Measurements from ENCODE around the gene PTPRE. TPM values are rescaled to one million over a fixed set of nuclear protein-coding genes. Genes with fewer than 3 reads are reported as not detected.

The PTPRE gene
- total RNA-seq, 2 experiments from 2014 or later: 19.9 to 22.3 TPM

DNA sequence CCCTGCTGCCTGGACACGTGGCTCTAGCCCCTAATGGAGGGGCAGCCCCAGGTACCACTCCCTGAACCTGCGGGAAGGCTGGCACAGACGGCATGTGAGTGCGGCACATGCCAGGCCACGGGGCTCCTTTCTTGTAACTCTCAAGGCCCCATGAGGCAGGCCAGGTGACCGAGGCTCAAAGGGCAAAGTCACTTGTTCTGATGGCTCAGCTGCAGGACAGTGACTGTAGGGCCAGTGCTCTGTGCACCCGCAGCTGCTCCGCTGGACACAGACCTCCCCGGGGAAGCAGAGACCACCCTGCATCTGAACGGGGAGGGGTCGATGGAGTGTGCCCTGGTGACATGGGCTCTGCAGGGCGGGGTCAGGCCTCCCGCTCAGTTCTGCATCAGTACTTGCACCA lies 55.3 kb downstream of the PTPRE start:
- TF ChIP-seq, protein P1, sequence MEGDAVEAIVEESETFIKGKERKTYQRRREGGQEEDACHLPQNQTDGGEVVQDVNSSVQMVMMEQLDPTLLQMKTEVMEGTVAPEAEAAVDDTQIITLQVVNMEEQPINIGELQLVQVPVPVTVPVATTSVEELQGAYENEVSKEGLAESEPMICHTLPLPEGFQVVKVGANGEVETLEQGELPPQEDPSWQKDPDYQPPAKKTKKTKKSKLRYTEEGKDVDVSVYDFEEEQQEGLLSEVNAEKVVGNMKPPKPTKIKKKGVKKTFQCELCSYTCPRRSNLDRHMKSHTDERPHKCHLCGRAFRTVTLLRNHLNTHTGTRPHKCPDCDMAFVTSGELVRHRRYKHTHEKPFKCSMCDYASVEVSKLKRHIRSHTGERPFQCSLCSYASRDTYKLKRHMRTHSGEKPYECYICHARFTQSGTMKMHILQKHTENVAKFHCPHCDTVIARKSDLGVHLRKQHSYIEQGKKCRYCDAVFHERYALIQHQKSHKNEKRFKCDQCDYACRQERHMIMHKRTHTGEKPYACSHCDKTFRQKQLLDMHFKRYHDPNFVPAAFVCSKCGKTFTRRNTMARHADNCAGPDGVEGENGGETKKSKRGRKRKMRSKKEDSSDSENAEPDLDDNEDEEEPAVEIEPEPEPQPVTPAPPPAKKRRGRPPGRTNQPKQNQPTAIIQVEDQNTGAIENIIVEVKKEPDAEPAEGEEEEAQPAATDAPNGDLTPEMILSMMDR (IDR thresholded peaks at IDR 0.05): no peak
- peaks cover 14% of the 10 kb centered on the region for H3K27me3 Mint-ChIP-seq
- H3K4me1 Mint-ChIP-seq (ENCODE audit: low read depth): no peaks in the 10 kb centered on the region
- CTCF ChIA-PET: no interaction called here
- no peak overlapping the region for H3K27ac Mint-ChIP-seq
- intact Hi-C loops (cut with micrococcal nuclease): no loop called here
- H3K9me3 Mint-ChIP-seq: no peaks in the 10 kb centered on the region
- no peak overlapping the region for H3K4me3 Mint-ChIP-seq
- ATAC-seq (no peak), DNase-seq (no peak)
- POLR2A ChIA-PET: no interaction called here
- no peaks in the 10 kb centered on the region for H3K36me3 Mint-ChIP-seq (ENCODE audit: low read depth)

DNA sequence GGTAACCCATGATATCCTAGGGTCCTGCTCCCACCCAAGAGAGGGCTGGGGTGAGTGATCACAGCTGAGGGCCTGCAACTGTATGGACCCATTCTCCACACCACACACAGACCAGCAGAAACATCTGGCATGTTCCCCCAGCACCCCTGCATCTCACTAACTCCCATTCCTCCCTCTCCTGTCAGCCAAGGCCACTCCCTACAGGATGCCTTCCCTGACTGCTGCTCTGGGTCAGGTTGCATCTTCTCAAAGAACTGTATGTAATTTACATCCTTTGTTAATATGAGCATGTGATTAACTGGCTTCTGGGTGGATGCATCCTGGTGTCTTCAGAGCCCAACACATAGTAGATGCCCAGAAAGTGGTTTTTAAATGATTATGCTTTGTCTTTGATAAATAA lies 56.2 kb downstream of the PTPRE start:
- Mint-ChIP-seq H3K9me3 (no peaks in the 10 kb centered on the region), H3K4me3 (no peak overlapping the region), H3K27me3 (peaks cover 14% of the 10 kb centered on the region), H3K27ac (no peak overlapping the region), H3K4me1 (ENCODE audit: low read depth) (no peaks in the 10 kb centered on the region), H3K36me3 (ENCODE audit: low read depth) (no peaks in the 10 kb centered on the region)
- CTCF ChIA-PET: interaction anchor here (1.5 kb wide), 1 partner anchor 56 kb away, joined by 4 read pairs; the partner anchor contains the start of gene PTPRE
- ATAC-seq: no peak
- TF ChIP-seq, protein P1 (IDR thresholded peaks at IDR 0.05): no peak
- POLR2A ChIA-PET: no interaction called here
- intact Hi-C loops (cut with micrococcal nuclease): no loop called here
- DNase-seq: no peak

DNA sequence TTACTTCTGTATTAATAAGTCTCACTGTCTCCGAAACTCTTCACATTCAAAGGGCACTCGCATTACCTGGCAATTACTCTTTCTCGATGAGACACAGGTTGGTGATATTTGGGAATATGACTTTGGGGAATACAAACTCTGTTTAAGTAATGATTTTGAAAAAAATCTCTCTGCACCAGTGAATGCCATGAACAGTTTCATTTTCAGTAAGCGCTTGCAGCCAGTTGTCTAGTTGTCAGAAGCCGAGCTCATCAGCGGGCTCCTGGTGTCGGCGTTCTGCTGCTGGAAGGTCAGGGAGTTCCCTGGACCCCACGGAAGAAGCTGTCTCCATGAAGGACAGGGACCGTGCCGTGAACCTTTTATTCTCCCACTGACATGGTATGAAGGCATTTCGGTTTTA lies 57.7 kb downstream of the PTPRE start:
- intact Hi-C loops (cut with micrococcal nuclease): no loop called here
- TF ChIP-seq, protein P1 (IDR thresholded peaks at IDR 0.05): no peak
- DNase-seq: no peak
- ATAC-seq: no peak
- POLR2A ChIA-PET: interaction anchor here (0.6 kb wide), 1 partner anchor 12 kb away, joined by 3 read pairs; no protein-coding TSS in a partner anchor
- CTCF ChIA-PET: interaction anchor here (1.5 kb wide), 1 partner anchor 58 kb away, joined by 4 read pairs; the partner anchor contains the start of gene PTPRE
- no peak overlapping the region for H3K27ac Mint-ChIP-seq
- no peaks in the 10 kb centered on the region for H3K36me3 Mint-ChIP-seq (ENCODE audit: low read depth)
- H3K9me3 Mint-ChIP-seq: no peaks in the 10 kb centered on the region
- no peaks in the 10 kb centered on the region for H3K4me1 Mint-ChIP-seq (ENCODE audit: low read depth)
- H3K27me3 Mint-ChIP-seq: peaks cover 6% of the 10 kb centered on the region
- H3K4me3 Mint-ChIP-seq: no peak overlapping the region

DNA sequence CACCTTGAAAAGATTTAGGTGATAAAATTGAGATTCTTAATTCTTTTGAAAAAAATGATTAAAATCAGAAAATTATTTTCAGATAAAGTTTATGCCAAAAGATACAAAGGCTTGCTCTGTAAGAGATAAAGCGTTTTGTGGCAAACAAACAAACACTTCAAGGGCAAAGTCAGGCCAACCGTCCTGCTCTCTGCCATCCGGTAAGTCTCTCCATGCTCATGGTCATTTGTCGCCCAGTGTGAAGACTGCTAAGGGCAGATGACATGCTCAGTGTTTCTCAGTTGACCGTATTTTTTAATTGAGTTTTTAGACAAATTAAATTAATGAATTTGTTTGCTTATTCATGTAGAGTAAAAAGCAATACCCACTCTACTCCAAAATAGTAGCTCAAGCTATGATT lies 60.0 kb downstream of the PTPRE start:
- Mint-ChIP-seq H3K27ac (no peak overlapping the region), H3K27me3 (no peaks in the 10 kb centered on the region), H3K9me3 (no peaks in the 10 kb centered on the region), H3K4me3 (no peak overlapping the region), H3K4me1 (ENCODE audit: low read depth) (no peaks in the 10 kb centered on the region), H3K36me3 (ENCODE audit: low read depth) (no peaks in the 10 kb centered on the region)
- intact Hi-C loops (cut with micrococcal nuclease): no loop called here
- TF ChIP-seq, protein P1 (IDR thresholded peaks at IDR 0.05): no peak
- ChIA-PET POLR2A (no interaction called here), CTCF (no interaction called here)
- DNase-seq (no peak), ATAC-seq (no peak)

DNA sequence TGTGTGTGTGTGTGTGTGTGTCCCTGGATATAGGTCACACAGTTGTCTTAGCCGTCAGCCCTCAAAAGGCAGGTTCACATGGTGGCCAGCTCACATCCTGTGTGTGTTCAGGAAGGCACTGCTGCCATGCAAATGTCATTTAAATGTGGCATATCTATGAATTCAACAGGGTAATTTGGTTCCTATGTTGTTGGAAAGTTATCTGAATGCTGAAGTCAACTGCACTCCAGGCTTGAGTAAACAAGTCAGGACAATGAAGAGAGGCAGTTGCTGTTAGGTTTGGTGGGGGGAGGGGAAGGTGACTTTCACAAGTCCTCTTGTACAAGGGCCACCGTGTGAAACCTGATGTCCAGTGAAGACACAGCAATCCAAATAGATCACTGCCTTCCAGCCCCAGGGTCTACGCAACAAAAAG lies 61.1 kb downstream of the PTPRE start:
- POLR2A ChIA-PET: no interaction called here
- ATAC-seq: peak; percentile 47
- TF ChIP-seq, protein P1 (IDR thresholded peaks at IDR 0.05): no peak
- CTCF ChIA-PET: no interaction called here
- Mint-ChIP-seq H3K27ac (no peak overlapping the region), H3K27me3 (no peaks in the 10 kb centered on the region), H3K36me3 (ENCODE audit: low read depth) (no peaks in the 10 kb centered on the region), H3K9me3 (no peaks in the 10 kb centered on the region), H3K4me3 (no peak overlapping the region), H3K4me1 (ENCODE audit: low read depth) (no peaks in the 10 kb centered on the region)
- DNase-seq: no peak
- intact Hi-C loops (cut with micrococcal nuclease): no loop called here

Measured in activated CD8-positive, alpha-beta T cell treated with anti-CD3 and anti-CD28 coated beads for 36 hours (primary cell).